ENCODE results near the gene PRIM2. TPM values are rescaled to one million over a fixed set of nuclear protein-coding genes. Genes with fewer than 3 reads are reported as not detected.
A peak's percentile ranks its signal among the peaks of the same experiment; 100 is the strongest.
"Not testable (repeated sequence)": the region's sequence is repeated elsewhere in the genome, so short reads cannot be mapped to it uniquely, and the experiment has no call there.

The PRIM2 gene
- polyA plus RNA-seq, 3 donors = 17.3 to 20.9 (median 20.5) TPM

GRCh38 chr6:57307850-57308249, 9.6 kb upstream of the PRIM2 start:
- DNase-seq (ENCODE audit: low read depth in 3 of 3, low spot score in 2 of 3) = no peak

DNA sequence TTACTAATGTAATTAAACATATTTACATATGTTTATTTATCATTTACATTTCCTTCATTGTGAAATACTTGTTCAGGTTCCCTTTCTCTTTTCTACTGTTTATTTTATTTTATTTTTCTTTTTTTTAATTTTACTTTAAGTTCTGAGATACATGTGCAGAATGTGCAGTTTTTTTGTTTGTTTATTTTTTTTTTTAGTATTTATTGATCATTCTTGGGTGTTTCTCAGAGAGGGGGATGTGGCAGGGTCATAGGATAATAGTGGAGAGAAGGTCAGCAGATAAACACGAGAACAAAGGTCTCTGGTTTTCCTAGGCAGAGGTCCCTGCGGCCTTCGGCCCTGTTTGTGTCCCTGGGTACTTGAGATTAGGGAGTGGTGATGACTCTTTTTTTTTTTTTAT, 8.7 kb upstream of the PRIM2 start:
- not testable (repeated sequence) for DNase-seq (ENCODE audit: low read depth in 3 of 3, low spot score in 2 of 3)

DNA sequence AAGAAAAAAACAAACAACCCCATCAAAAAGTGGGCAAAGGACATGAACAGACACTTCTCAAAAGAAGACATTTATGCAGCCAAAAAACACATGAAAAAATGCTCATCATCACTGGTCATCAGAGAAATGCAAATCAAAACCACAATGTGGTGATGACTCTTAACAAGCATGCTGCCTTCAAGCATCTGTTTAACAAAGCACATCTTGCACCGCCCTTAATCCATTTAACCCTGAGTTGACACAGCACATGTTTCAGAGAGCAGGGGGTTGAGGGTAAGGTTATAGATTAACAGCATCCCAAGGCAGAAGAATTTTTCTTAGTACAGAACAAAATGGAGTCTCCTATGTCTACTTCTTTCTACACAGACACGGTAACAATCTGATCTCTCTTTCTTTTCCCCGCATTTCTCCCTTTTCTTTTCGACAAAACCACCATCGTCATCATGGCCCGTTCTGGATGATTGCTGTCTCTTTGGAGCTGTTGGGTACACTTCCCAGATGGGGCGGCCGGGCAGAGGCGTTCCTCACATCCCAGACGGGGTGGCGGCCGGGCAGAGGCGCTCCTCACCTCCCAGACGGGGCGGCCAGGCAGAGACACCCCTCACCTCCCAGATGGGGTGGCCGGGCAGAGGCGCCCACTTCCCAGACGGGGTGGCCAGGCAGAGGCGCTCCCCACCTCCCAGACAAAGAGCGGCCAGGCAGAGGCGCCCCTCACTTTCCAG, 7.2 kb upstream of the PRIM2 start:
- not testable (repeated sequence) for DNase-seq (ENCODE audit: low read depth in 3 of 3, low spot score in 2 of 3)

GRCh38 chr6:57310817-57311157, 6.6 kb upstream of the PRIM2 start:
- no peak for DNase-seq (ENCODE audit: low read depth in 3 of 3, low spot score in 2 of 3)

DNA sequence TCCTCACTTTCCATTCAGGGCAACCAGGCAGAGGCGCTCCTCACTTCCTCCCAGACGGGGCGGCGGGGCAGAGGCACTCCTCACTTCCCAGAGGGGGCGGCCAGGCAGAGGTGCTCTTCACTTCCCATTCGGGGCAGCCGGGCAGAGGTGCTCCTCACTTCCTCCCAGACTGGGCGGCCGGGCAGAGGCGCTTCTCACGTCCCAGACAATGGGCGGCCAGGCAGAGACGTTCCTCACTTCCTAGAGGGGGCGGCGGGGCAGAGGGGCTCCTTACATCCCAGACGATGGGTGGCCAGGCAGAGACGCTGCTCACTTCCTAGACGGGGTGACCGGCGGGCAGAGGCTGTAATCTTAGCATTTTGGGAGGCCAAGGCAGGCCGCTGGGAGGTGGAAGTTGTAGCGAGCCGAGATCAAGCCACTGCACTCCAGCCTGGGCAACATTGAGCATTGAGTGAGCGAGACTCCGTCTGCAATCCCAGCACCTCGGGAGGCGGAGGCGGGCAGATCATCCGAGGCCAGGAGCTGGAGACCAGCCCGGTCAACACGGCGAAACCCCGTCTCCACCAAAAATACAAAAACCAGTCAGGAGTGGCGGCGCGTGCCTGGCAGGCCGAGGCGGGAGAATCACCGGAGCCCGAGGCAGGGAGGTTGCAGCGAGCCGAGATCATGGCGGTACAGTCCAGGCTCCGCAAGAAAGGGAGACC, 6.0 kb upstream of the PRIM2 start:
- not testable (repeated sequence) for DNase-seq (ENCODE audit: low read depth in 3 of 3, low spot score in 2 of 3)

GRCh38 chr6:57312004-57312345, 5.5 kb upstream of the PRIM2 start:
- DNase-seq (ENCODE audit: low read depth in 3 of 3, low spot score in 2 of 3) = no peak

- DNase-seq (ENCODE audit: low read depth in 3 of 3, low spot score in 2 of 3) = no peak
Measured at GRCh38 chr6:57313009-57313408, 4.4 kb upstream of the PRIM2 start.

- DNase-seq (ENCODE audit: low read depth in 3 of 3, low spot score in 2 of 3) = peak in 1 of 3 donors; percentile 32
Measured at GRCh38 chr6:57313711-57314471, 3.5 kb upstream of the PRIM2 start.

GRCh38 chr6:57315111-57315510, 2.3 kb upstream of the PRIM2 start:
- DNase-seq (ENCODE audit: low read depth in 3 of 3, low spot score in 2 of 3) = no peak

GRCh38 chr6:57315851-57316250, 1.6 kb upstream of the PRIM2 start:
- no peak for DNase-seq (ENCODE audit: low read depth in 3 of 3, low spot score in 2 of 3)

DNA sequence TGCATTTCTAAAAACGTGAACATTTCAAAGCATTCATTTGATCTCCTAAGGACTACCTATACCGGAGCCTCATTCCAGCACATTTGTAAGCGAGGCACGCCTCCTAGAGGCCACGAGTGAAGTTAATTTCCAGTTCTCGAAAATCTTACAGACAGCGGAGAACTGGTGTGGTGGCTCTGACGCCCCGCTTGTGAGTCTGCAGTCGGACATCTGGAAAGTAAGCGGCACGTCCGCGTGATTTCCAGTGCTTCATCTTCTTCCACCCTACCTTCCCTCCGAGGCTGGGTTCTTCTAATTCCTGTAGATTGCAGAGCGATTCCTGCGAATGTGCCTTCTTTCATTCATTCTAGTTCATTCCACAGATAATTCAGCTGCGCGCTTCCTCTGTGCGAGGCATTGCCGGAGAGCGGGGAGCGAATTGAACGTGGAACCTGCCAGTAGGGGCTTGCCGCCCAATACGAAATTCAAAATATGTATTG, 810 bp upstream of the PRIM2 start:
- DNase-seq (ENCODE audit: low read depth in 3 of 3, low spot score in 2 of 3) = peak; percentile 82 to 91 (median 84)

- DNase-seq (ENCODE audit: low read depth in 3 of 3, low spot score in 2 of 3) = no peak
Measured at GRCh38 chr6:57324538-57324937, 7.1 kb downstream of the PRIM2 start.

- no peak for DNase-seq (ENCODE audit: low read depth in 3 of 3, low spot score in 2 of 3)
Measured at GRCh38 chr6:57327311-57327710, 9.9 kb downstream of the PRIM2 start.

DNA sequence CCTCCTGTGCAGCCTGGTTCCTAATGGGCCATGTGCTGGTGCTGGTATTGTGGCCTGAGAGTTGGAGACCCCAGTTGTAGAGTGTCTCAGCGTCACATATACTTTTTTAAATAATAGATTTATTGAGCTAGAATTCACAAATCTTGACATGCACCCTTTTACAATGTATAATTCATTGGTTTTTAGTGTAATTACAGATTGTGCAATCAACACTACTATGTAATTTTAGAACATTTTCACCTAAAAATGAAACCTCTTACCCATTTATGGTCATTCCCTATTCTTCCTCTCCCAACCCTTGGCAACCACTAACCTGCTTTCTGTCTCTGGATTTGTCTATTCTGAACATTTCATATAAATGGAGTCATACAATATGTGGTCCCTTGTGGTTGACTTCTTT, 10.6 kb downstream of the PRIM2 start:
- DNase-seq (ENCODE audit: low read depth in 3 of 3, low spot score in 2 of 3) = no peak

- DNase-seq (ENCODE audit: low read depth in 3 of 3, low spot score in 2 of 3) = no peak
Measured at GRCh38 chr6:57329933-57330332, 12.5 kb downstream of the PRIM2 start.

DNA sequence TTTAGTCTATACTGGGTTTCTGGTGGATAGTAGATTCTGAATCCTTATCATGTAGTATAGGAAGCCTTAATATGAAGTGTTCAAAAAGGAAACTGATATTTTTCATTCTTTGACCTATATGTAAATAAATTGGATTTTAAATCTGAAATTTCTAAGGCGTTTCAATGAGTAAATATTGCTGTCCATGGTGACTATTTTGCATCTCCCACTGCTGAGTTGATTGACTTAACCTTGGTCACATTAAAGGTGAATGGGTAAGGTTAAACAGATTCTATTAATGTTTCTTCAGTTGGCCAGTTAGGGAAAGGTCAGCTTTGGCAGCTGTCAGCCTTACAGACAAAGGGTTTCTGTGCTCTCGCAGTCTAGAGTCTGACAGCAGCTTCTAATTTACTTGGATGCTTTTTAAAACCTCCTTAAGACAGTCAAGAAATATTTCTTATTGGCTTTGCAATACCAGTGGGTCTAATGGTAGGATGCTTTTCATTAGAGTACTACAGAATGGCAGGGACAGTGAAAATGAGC, 24.8 kb downstream of the PRIM2 start:
- DNase-seq (ENCODE audit: low read depth in 3 of 3, low spot score in 2 of 3) = no peak

GRCh38 chr6:57343342-57343741, 25.9 kb downstream of the PRIM2 start:
- DNase-seq (ENCODE audit: low read depth in 3 of 3, low spot score in 2 of 3) = not testable (repeated sequence)

DNA sequence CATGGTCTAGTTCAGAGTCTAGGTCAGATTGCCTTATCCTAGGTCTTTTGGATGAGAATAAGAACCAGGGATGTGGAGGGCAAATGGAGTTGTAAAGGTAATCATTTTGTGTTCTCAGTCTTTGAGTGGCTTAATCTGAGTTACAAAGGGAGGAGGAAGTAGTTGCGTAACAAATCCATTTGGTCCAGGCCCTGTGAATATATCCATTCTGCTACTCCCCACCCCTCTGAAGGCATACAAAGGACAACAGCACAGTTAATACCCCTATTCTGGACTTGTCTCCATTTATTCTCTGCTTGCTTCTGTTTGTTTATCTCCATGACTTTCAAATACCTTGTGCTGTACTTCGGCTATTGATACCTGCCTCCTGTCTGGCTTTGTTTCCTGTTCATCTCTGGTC, 29.3 kb downstream of the PRIM2 start:
- DNase-seq (ENCODE audit: low read depth in 3 of 3, low spot score in 2 of 3) = not testable (repeated sequence)

DNA sequence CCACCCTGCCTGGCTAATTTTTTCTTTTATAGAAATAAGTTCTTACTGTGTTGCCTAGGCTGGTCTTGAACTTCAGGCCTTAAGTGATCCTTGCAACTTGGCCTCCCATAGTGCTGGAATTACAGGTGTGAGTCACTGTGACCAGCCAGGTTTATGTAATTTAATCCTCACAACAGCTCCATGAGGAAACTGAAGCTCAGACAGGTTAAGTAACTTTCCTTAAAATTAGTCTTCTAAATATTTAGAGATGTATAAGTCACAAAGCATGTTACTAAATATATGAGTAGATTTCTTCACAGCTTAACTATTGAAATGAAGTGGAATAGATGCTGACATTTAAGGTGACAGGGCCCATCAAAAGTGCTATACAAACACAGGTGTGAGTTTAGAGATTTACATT, 30.2 kb downstream of the PRIM2 start:
- not testable (repeated sequence) for DNase-seq (ENCODE audit: low read depth in 3 of 3, low spot score in 2 of 3)

- not testable (repeated sequence) for DNase-seq (ENCODE audit: low read depth in 3 of 3, low spot score in 2 of 3)
Measured at GRCh38 chr6:57350443-57350842, 33.0 kb downstream of the PRIM2 start.

GRCh38 chr6:57352596-57352995, 35.2 kb downstream of the PRIM2 start:
- not testable (repeated sequence) for DNase-seq (ENCODE audit: low read depth in 3 of 3, low spot score in 2 of 3)
